ENCODE measurements around the gene PHLDB1. TPM values are rescaled to one million over a fixed set of nuclear protein-coding genes. Genes with fewer than 3 reads are reported as not detected.

PHLDB1 gene
- total and polyA plus RNA-seq, 5 donors: 110 to 177 (median 136) TPM

DNA sequence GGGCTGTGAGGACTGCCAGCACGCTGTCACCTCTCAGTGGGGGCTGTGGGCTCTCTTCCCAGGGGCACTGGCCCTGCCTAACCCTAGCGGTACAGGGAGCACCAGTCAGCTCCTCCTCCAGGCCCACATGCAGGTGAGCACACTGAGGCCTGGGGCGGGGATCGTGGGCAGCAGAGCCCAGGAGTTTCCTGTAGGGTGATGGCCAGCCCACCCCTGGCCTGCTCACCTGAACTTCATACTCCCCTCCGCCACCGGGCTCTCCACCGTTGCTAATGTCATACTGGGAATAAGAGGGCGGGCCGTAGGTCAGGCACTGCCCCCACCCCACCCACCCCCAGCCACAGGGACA, 82.1 kb downstream of the PHLDB1 start:
- no peaks in the 10 kb centered on the region for H3K27me3 ChIP-seq (ENCODE audit: control insufficient read depth, insufficient read depth)
- ATAC-seq (peak; percentile 40 to 44), DNase-seq (peak in 1 of 3 donors; percentile 70)
- 12% methylated on average over 9 of the region's 9 CpGs for WGBS
- H3K4me3 ChIP-seq (ENCODE audit: low read length): no peak overlapping the region
- H3K4me1 ChIP-seq (ENCODE audit: control insufficient read depth, insufficient read depth, low read length): no peaks in the 10 kb centered on the region
- H3K9me3 ChIP-seq (ENCODE audit: control insufficient read depth, low read length): no peaks in the 10 kb centered on the region
- intact Hi-C loops (cut with DNase I): loop anchor here in 1 of 4 donors (5.0 kb wide), 1 partner anchor 268 kb away; the partner anchor contains the start of gene UPK2
- no peak overlapping the region for H3K27ac ChIP-seq (ENCODE audit: low read length)

- no peaks in the 10 kb centered on the region for H3K9me3 ChIP-seq (ENCODE audit: control insufficient read depth, low read length)
- H3K4me3 ChIP-seq (ENCODE audit: low read length): no peak overlapping the region
- intact Hi-C loops (cut with DNase I): loop anchor here (5.0 to 10.0 kb wide), 4 partner anchors 95 to 267 kb away; partner anchors contain the start of gene UPK2 (in 4 of the 4)
- ATAC-seq: peak; percentile 95 to 97
- WGBS: 5% methylated on average over 30 of the region's 30 CpGs
- H3K4me1 ChIP-seq (ENCODE audit: control insufficient read depth, insufficient read depth, low read length): no peaks in the 10 kb centered on the region
- H3K27me3 ChIP-seq (ENCODE audit: control insufficient read depth, insufficient read depth): no peaks in the 10 kb centered on the region
- no peak overlapping the region for H3K27ac ChIP-seq (ENCODE audit: low read length)
- DNase-seq: peak; percentile 85 to 99 (median 99)
Measured at GRCh38 chr11:118689852-118690552, 82.6 kb downstream of the PHLDB1 start.

DNA sequence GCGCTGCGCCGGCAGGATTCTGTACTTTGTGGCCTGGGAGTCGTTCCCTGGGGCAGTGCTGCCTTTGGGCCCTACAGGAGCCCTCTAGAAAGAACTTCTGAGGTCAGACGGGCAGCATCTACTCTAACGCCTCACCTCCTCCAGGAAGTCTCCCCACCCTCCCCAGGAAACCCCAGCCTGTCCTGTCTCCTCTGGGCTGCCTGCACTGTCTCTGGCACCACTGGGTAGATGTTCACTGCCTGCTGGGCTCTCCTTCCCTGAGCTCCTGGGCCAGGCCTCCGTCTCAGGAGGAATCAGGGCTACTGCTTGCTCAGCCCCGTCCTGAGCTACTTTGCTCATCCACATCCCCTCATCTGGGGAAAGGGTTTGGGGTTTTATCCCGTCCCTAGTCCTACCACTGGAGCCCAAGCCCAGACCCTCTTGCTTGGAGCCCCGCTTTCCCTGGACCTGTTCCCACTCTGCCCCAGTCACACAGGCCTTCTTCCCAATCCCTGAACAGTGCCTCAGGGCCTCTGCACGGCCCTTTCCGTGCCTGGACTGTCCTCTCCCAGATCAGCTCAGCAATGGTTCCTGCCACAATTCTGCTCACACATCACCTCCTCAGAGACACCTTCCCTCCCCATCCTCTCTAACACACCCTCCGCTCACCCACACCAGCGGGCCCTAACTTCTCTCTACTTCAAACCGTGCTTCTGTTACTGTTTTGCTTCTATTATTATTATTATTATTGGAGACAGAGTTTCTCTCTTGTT, 83.3 kb downstream of the PHLDB1 start:
- DNase-seq (no peak), ATAC-seq (no peak)
- Histone ChIP-seq H3K4me1 (ENCODE audit: control insufficient read depth, insufficient read depth, low read length) (no peaks in the 10 kb centered on the region), H3K9me3 (ENCODE audit: control insufficient read depth, low read length) (no peaks in the 10 kb centered on the region), H3K4me3 (ENCODE audit: low read length) (no peak overlapping the region), H3K27ac (ENCODE audit: low read length) (no peak overlapping the region), H3K27me3 (ENCODE audit: control insufficient read depth, insufficient read depth) (no peaks in the 10 kb centered on the region)
- intact Hi-C loops (cut with DNase I): loop anchor here in 3 of 4 donors (5.0 to 10.0 kb wide), 4 partner anchors 94 to 267 kb away; partner anchors contain the start of gene UPK2 (in 3 of the 3)
- WGBS: 74% methylated on average over 15 of the region's 15 CpGs

- intact Hi-C loops (cut with DNase I): loop anchor here in 3 of 4 donors (5.0 to 10.0 kb wide), 4 partner anchors 93 to 265 kb away; partner anchors contain the start of gene UPK2 (in 3 of the 3)
- H3K27me3 ChIP-seq (ENCODE audit: control insufficient read depth, insufficient read depth): no peaks in the 10 kb centered on the region
- no peak overlapping the region for H3K4me3 ChIP-seq (ENCODE audit: low read length)
- DNase-seq: no peak
- H3K4me1 ChIP-seq (ENCODE audit: control insufficient read depth, insufficient read depth, low read length): no peaks in the 10 kb centered on the region
- H3K9me3 ChIP-seq (ENCODE audit: control insufficient read depth, low read length): no peaks in the 10 kb centered on the region
- WGBS: 75% methylated on average over 15 of the region's 15 CpGs
- no peak overlapping the region for H3K27ac ChIP-seq (ENCODE audit: low read length)
- no peak for ATAC-seq
Measured at GRCh38 chr11:118691926-118692830, 84.8 kb downstream of the PHLDB1 start.

- ATAC-seq: no peak
- intact Hi-C loops (cut with DNase I): loop anchor here in 3 of 4 donors (5.0 to 10.0 kb wide), 4 partner anchors 91 to 263 kb away; partner anchors contain the start of gene UPK2 (in 3 of the 3)
Measured at GRCh38 chr11:118694185-118694584, 86.8 kb downstream of the PHLDB1 start.

GRCh38 chr11:118694771-118695170, 87.4 kb downstream of the PHLDB1 start:
- no peaks in the 10 kb centered on the region for H3K27me3 ChIP-seq (ENCODE audit: control insufficient read depth, insufficient read depth)
- ATAC-seq (no peak), DNase-seq (no peak)
- intact Hi-C loops (cut with DNase I): loop anchor here in 3 of 4 donors (5.0 to 10.0 kb wide), 4 partner anchors 90 to 263 kb away; partner anchors contain the start of gene UPK2 (in 3 of the 3)
- no peak overlapping the region for H3K4me3 ChIP-seq (ENCODE audit: low read length)
- 86% methylated on average over 11 of the region's 11 CpGs for WGBS
- no peaks in the 10 kb centered on the region for H3K4me1 ChIP-seq (ENCODE audit: control insufficient read depth, insufficient read depth, low read length)
- H3K27ac ChIP-seq (ENCODE audit: low read length): no peak overlapping the region
- no peaks in the 10 kb centered on the region for H3K9me3 ChIP-seq (ENCODE audit: control insufficient read depth, low read length)

More at GRCh38 chr11:118694185-118694584, 86.8 kb downstream of the PHLDB1 start:
- WGBS: 88% methylated on average over 8 of the region's 8 CpGs
- Histone ChIP-seq H3K4me3 (ENCODE audit: low read length) (no peak overlapping the region), H3K4me1 (ENCODE audit: control insufficient read depth, insufficient read depth, low read length) (no peaks in the 10 kb centered on the region), H3K9me3 (ENCODE audit: control insufficient read depth, low read length) (no peaks in the 10 kb centered on the region), H3K27ac (ENCODE audit: low read length) (no peak overlapping the region), H3K27me3 (ENCODE audit: control insufficient read depth, insufficient read depth) (no peaks in the 10 kb centered on the region)
- DNase-seq: no peak

- peak in 1 of 2 donors; percentile 59 for ATAC-seq
- Histone ChIP-seq H3K27ac (ENCODE audit: low read length) (no peak overlapping the region), H3K4me1 (ENCODE audit: control insufficient read depth, insufficient read depth, low read length) (no peaks in the 10 kb centered on the region), H3K27me3 (ENCODE audit: control insufficient read depth, insufficient read depth) (no peaks in the 10 kb centered on the region), H3K9me3 (ENCODE audit: control insufficient read depth, low read length) (no peaks in the 10 kb centered on the region), H3K4me3 (ENCODE audit: low read length) (no peak overlapping the region)
- 72% methylated on average over 7 of the region's 7 CpGs for WGBS
- DNase-seq: no peak
- intact Hi-C loops (cut with DNase I): loop anchor here in 2 of 4 donors (10.0 kb wide), 2 partner anchors 88 to 258 kb away; partner anchors contain the start of gene UPK2 (in 2 of the 2)
Measured at GRCh38 chr11:118696673-118697226, 89.3 kb downstream of the PHLDB1 start.

DNA sequence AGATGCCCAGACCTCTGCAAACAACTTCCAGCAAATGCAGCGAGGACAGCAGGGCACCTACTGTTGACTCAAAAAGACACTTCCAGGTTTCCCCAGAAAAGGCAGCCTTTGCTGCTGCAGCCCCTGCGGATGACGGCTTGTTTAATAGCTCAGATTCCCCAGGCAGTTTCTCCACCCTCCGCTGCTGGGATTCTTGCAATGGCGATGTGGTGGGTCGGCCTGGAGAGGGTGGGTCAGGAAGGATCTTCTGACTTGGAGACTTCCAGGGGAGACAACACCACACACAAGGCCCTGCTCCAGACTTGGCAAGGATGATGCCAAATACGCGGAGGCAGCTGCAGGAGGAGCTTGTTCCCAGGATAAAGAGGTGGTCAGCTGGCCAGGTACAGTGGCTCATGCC, 89.9 kb downstream of the PHLDB1 start:
- no peak for DNase-seq
- H3K9me3 ChIP-seq (ENCODE audit: control insufficient read depth, low read length): no peaks in the 10 kb centered on the region
- H3K4me1 ChIP-seq (ENCODE audit: control insufficient read depth, insufficient read depth, low read length): no peaks in the 10 kb centered on the region
- no peak overlapping the region for H3K4me3 ChIP-seq (ENCODE audit: low read length)
- H3K27ac ChIP-seq (ENCODE audit: low read length): no peak overlapping the region
- 72% methylated on average over 8 of the region's 8 CpGs for whole genome bisulfite sequencing
- no peak for ATAC-seq
- no peaks in the 10 kb centered on the region for H3K27me3 ChIP-seq (ENCODE audit: control insufficient read depth, insufficient read depth)
- intact Hi-C loops (cut with DNase I): loop anchor here in 2 of 4 donors (10.0 kb wide), 2 partner anchors 87 to 257 kb away; partner anchors contain the start of gene UPK2 (in 2 of the 2)

GRCh38 chr11:118699506-118700220, 92.2 kb downstream of the PHLDB1 start:
- Histone ChIP-seq H3K27me3 (ENCODE audit: control insufficient read depth, insufficient read depth) (no peaks in the 10 kb centered on the region), H3K4me1 (ENCODE audit: control insufficient read depth, insufficient read depth, low read length) (no peaks in the 10 kb centered on the region), H3K4me3 (ENCODE audit: low read length) (no peak overlapping the region), H3K27ac (ENCODE audit: low read length) (no peak overlapping the region), H3K9me3 (ENCODE audit: control insufficient read depth, low read length) (no peaks in the 10 kb centered on the region)
- intact Hi-C loops (cut with DNase I): loop anchor here in 2 of 4 donors (10.0 kb wide), 2 partner anchors 85 to 255 kb away; partner anchors contain the start of gene UPK2 (in 2 of the 2)
- 79% methylated on average over 7 of the region's 7 CpGs for WGBS
- no peak for ATAC-seq
- no peak for DNase-seq
